Central memory CD8-positive, alpha-beta T cell (primary cell): Measurements from ENCODE around the gene OPRM1.
"Not testable (repeated sequence)": the region's sequence is repeated elsewhere in the genome, so short reads cannot be mapped to it uniquely, and the experiment has no call there.

Source experiments
- ATAC-seq: fragments of 150-1000 bp; cut with Tn5 transposase; replicated peaks from 2 replicates; pipeline ENCODE4 v1.10.0; 2022; ENCODE audit warnings: mild to moderate bottlenecking, moderate FRiP score, moderate number of reproducible peaks; ENCODE audit not compliant: poor library complexity, severe bottlenecking; ENCODE audit errors: extremely low read depth
- DNase-seq, 2 donors: peaks; one replicate each; pipeline ENCODE4 v3.0.0; 2021; ENCODE audit warnings: low spot score in 2 of 2
- H3K27ac Mint-ChIP-seq: one replicate; pipeline ENCODE4 v1.8.0; 2022; ENCODE audit warnings: low read depth, mild to moderate bottlenecking, moderate library complexity, mixed read lengths
- H3K27me3 Mint-ChIP-seq: one replicate; pipeline ENCODE4 v1.8.0; 2022; ENCODE audit warnings: mixed read lengths
- H3K36me3 Mint-ChIP-seq: one replicate; pipeline ENCODE4 v1.8.0; 2022; ENCODE audit warnings: mild to moderate bottlenecking, moderate library complexity, mixed read lengths; ENCODE audit not compliant: insufficient read depth
- H3K4me1 Mint-ChIP-seq: one replicate; pipeline ENCODE4 v1.8.0; 2022; ENCODE audit warnings: mixed read lengths
- H3K4me3 Mint-ChIP-seq: one replicate; pipeline ENCODE4 v1.8.0; 2022; ENCODE audit warnings: mild to moderate bottlenecking, moderate library complexity, mixed read lengths
- H3K9me3 Mint-ChIP-seq: one replicate; pipeline ENCODE4 v1.8.0; 2022; ENCODE audit warnings: mixed read lengths

OPRM1 gene

DNA sequence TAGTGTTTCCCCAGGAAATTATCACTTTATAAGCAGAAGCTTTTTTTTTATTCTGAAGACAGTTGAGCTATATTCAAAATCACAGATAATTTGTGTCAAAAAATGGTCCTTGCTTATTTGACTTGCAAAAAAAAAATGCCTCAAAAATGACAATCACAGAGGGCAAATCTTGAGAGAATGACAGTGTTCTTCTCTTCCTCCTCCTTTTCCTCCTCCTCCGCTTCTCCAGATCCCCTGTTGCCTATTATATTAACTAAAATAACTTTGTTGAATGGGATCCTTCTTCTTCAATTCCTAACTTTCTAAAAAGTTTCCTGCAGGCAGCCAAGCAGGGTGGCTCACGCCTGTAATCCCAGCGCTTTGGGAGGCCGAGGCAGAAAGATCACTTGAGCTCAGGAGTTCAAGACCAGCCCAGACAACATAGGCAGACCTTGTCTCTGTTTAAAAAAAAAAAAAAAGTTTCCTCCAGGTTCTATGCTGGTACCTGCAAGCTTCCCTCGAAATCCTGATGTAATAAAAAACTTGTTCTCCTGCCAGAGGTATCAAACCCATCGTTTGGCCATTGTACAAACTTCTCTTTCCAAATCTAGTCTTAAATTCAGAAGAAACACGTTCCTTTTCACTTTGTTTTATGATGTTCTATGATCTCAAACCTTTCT, 189.0 kb downstream of the OPRM1 start:
- Mint-ChIP-seq H3K4me3 (no peak overlapping the region), H3K9me3 (no peaks in the 10 kb centered on the region), H3K27me3 (no peaks in the 10 kb centered on the region), H3K27ac (peak overlapping the region; percentile 79), H3K36me3 (peaks cover 7% of the 10 kb centered on the region), H3K4me1 (peaks cover 69% of the 10 kb centered on the region)
- ATAC-seq (no peak), DNase-seq (no peak)

DNA sequence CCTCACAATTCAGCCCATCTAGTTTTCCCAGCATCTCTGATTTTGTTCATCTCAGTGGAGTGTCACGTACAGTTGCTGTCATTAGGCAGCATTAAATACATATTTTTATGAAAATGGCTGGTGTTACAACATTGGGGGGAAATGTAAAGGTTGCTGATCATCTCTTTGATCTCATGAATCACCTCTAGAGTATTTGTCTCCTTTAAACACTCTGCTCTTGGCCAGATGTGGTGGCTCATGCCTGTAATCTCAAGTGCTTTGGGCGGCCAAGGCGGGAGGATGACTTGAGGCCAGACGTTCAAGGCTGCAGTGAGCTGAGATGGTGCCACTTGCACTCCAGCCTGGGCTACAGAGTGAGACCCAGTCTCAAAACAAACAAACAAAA, 189.5 kb downstream of the OPRM1 start:
- H3K36me3 Mint-ChIP-seq: peaks cover 6% of the 10 kb centered on the region
- H3K4me1 Mint-ChIP-seq: peaks cover 68% of the 10 kb centered on the region
- no peak overlapping the region for H3K4me3 Mint-ChIP-seq
- DNase-seq: no peak
- peak overlapping the region; percentile 79 for H3K27ac Mint-ChIP-seq
- no peaks in the 10 kb centered on the region for H3K9me3 Mint-ChIP-seq
- no peak for ATAC-seq
- H3K27me3 Mint-ChIP-seq: no peaks in the 10 kb centered on the region

DNA sequence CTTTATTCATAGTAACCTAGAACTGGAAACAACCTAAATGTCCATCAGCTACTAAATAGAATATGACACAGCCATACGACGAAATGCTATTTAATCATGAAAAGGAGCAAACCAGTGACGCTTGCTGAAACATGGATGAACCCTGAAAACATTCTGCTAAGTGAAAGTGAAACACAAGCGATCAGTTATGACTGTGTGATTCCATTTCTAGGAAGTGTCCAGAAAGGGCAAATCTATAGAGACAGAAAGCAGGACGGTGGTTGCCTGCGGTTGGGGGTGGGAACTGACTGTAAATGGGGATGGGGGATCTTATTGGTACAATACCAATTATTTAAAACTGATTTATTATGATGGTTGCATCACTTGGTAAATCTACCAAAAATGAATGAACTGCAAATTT, 190.7 kb downstream of the OPRM1 start:
- H3K27me3 Mint-ChIP-seq: no peaks in the 10 kb centered on the region
- peak; percentile 58 for ATAC-seq
- peaks cover 6% of the 10 kb centered on the region for H3K36me3 Mint-ChIP-seq
- H3K27ac Mint-ChIP-seq: peak overlapping the region; percentile 79
- DNase-seq: no peak
- peaks cover 71% of the 10 kb centered on the region for H3K4me1 Mint-ChIP-seq
- H3K9me3 Mint-ChIP-seq: no peaks in the 10 kb centered on the region
- peak overlapping the region; percentile 76 for H3K4me3 Mint-ChIP-seq

DNA sequence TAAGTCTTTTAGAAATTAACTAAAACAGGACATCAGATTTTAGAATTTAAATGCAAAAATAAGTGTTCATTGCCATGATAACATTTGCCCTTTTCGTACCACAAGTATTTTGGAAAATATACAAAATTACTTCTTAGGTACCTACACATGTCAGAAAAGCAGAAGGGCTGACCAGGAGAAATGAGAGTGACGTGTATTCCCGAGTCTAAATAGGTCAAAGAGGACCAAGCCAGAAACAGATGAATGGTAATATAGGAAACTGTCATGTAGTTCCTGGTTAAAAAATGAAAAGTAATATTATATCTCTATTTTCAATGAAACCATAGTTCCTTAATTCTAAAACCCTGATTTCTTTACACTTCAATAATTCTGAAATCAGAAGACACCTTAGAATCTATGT, 191.4 kb downstream of the OPRM1 start:
- Mint-ChIP-seq H3K27ac (peak overlapping the region; percentile 79), H3K9me3 (no peaks in the 10 kb centered on the region), H3K36me3 (peaks cover 8% of the 10 kb centered on the region), H3K4me3 (peak overlapping the region; percentile 76), H3K4me1 (peaks cover 71% of the 10 kb centered on the region), H3K27me3 (no peaks in the 10 kb centered on the region)
- ATAC-seq: no peak
- DNase-seq: no peak

DNA sequence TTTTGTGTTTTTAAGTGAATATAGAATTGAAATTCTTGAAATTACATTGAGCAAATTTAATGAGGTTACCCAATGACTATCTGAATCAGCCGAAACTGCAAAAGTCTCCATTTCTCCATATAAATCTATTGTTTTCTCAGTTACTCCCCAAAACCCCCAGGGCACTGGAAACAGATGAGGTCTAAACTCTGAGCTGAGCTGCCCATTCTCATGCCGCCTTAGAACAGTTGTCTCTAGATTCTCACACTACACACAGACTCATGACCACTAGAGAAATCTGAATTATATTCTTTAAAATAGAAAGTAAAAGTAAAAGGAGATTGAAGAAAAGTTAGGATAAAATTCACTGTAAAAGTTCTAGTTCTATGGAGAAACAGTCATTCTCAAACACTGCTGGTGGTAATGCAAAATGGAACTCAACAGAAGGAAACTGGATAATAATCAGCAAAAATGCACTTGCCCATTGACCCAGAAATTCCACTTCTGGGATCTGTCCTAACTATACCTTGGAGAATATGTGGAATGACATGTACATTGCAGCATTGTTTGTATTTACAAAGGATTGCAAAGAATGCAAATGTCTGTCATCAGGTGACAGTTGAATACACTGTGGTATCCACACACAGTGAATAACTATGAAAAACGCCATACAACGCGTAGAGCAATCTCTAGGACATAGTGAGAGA, 192.0 kb downstream of the OPRM1 start:
- H3K4me1 Mint-ChIP-seq: peaks cover 70% of the 10 kb centered on the region
- H3K9me3 Mint-ChIP-seq: no peaks in the 10 kb centered on the region
- peak; percentile 21 for ATAC-seq
- H3K27ac Mint-ChIP-seq: peak overlapping the region; percentile 79
- DNase-seq: no peak
- H3K4me3 Mint-ChIP-seq: peak overlapping the region; percentile 58
- H3K36me3 Mint-ChIP-seq: peaks cover 8% of the 10 kb centered on the region
- H3K27me3 Mint-ChIP-seq: no peaks in the 10 kb centered on the region

DNA sequence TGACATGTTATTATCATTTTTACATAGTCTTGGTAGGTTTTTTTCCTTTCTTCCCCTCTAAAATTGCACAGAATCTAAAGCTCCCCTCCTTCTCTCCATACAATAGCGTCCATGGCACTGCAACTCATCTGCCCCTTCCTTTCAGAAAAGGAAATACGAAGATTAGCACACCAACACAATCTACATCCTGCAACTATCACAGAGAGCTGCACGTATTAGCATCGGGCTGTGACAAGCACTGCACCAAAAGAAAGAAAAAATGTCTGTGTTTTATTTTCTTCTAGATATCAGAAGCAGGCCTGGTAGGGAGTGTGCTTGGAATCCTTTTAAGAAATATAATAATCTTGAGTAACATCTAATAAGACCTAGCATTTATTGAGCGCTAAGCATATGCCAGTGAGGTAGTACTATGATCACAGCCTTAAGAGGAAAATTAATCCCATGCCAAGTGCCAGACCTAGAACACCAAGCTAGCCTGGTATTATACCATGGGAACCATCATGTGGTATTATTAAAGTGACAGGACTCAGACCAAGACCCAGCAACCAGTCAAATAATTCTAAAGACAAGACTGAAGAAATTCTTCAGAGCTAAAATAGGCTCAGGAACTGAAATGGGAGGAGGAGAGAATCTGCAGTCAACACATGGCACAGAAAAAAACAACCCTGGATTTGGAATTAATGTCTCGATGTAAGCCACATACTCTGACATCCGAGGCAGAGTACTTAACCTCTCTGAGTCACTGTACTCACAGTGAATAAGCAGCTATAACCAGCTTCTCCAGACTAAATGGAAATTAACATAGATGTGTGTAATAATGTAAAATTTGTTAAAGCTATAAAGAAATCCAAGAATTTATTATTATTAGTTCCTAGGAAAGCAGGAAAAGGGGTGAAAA, 193.2 kb downstream of the OPRM1 start:
- DNase-seq (no peak), ATAC-seq (peak; percentile 83)
- peaks cover 11% of the 10 kb centered on the region for H3K36me3 Mint-ChIP-seq

DNA sequence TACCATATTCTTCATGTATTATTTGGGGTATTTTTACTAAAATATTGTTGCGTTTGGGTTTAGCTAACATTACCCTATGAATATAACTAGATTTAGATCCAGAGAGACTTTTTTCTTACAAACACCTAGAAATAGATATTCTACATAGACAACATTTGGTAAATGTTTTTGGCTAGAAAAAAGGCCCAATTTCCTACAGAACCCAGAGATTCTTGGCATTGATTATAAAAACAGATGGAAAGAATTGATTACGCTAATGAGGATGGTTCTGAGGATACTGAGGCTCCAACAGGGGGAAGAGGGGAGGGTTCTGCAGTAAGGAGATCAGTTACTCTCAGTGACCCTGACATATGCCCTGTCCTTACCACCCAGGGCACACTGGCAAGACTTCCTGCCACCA, 194.3 kb downstream of the OPRM1 start:
- Mint-ChIP-seq H3K9me3 (no peaks in the 10 kb centered on the region), H3K27ac (peak overlapping the region; percentile 79), H3K4me3 (no peak overlapping the region), H3K4me1 (peaks cover 74% of the 10 kb centered on the region), H3K27me3 (no peaks in the 10 kb centered on the region), H3K36me3 (peaks cover 11% of the 10 kb centered on the region)
- no peak for ATAC-seq
- DNase-seq: no peak

More for the DNA sequence above, 193.2 kb downstream of the OPRM1 start:
- H3K27me3 Mint-ChIP-seq: no peaks in the 10 kb centered on the region
- peak overlapping the region; percentile 79 for H3K27ac Mint-ChIP-seq
- no peaks in the 10 kb centered on the region for H3K9me3 Mint-ChIP-seq
- H3K4me1 Mint-ChIP-seq: peaks cover 74% of the 10 kb centered on the region
- peak overlapping the region; percentile 58 for H3K4me3 Mint-ChIP-seq

DNA sequence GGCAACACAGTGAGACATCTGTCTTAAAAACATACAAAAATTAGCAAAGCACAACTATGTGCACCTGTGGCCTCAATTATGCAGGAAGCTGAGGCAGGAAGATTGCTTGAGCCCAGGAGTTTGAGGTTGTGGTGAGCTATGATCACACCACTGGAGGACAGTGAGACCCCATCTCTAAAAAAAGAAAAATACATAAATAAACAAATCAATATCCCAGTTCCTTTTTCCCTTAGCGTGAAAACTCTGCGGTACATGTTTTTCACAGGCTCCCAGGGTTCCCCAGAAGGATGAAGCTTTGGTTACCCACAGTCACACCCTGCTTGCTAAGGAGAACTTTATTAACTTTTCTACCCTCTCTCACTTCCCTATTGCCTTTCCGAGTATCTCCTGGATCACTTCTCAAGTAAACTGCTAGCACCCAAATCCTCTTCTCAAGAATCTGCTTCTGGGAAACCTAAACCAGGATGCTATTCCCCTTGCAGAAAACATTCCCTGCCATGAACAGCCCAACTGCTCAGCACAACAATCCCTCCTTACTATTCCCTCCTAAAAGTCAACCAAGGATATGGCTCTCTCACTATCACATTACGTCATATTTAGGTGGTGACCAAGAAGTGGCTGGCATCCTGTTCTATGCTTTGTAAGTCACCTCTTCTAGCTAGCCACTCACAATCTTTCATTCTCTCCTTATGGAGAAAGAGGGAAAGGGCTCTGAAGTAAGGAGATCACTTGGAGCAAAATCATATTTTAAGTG, 195.2 kb downstream of the OPRM1 start:
- DNase-seq (no peak), ATAC-seq (no peak)
- Mint-ChIP-seq H3K4me3 (peak overlapping the region; percentile 9), H3K36me3 (peaks cover 9% of the 10 kb centered on the region), H3K27ac (peak overlapping the region; percentile 79), H3K9me3 (no peaks in the 10 kb centered on the region), H3K27me3 (no peaks in the 10 kb centered on the region), H3K4me1 (peaks cover 75% of the 10 kb centered on the region)

DNA sequence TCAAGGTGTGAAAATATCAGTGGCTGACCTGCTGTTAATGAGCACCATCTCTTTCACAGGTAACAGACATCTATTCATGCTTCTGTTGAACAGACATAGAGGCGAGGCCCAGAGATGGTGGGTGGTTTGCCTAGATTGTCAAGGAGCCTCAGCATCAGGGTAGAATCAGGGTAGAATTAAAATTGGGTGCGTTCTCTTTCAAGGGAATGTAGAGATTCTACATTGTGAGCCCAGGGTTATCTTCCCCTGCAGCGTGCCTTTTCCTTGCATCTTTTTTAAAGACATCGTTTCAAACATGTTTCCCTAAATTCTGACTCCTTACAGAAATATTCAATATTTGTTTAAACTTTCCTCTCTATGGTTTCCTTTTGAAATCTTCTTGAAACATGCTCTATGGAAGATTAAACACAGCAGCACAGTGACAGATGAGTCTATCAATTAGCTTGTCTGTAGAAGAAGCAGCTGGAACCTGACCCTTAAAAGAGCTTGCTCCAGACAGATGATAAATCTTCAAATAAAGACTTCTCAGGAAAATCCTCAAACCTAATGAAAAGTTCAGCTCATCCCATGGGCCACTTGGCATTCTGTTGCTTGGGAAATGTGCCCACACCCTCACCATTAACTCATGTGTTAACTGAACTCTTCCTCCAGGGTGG, 197.7 kb downstream of the OPRM1 start:
- H3K36me3 Mint-ChIP-seq: peaks cover 13% of the 10 kb centered on the region

DNA sequence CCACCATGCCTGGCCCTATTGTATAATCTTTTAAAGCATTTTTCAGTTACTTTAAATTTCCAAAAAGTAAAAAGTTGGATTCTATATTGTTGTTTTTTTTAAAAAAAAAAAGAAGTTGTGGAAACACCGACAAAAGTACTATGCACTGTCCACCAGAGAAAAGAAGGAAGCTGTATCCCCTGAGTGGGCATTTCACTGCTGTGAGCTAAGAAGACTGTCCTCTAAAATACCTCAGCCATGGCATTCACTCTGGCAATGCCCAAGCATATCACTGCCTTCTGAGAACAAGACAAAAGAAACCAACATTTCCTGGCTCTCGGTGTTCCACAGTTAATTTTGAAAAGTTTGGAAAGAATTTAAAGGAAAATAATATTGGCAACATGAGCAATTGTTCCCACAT, 199.8 kb downstream of the OPRM1 start:
- DNase-seq (no peak), ATAC-seq (no peak)
- H3K27me3 Mint-ChIP-seq: no peaks in the 10 kb centered on the region
- H3K4me3 Mint-ChIP-seq: no peak overlapping the region
- H3K4me1 Mint-ChIP-seq: peaks cover 83% of the 10 kb centered on the region
- H3K9me3 Mint-ChIP-seq: no peaks in the 10 kb centered on the region
- H3K27ac Mint-ChIP-seq: no peak overlapping the region
- H3K36me3 Mint-ChIP-seq: peaks cover 15% of the 10 kb centered on the region

More for the DNA sequence above, 197.7 kb downstream of the OPRM1 start:
- no peak overlapping the region for H3K27ac Mint-ChIP-seq
- H3K4me1 Mint-ChIP-seq: peaks cover 74% of the 10 kb centered on the region
- H3K9me3 Mint-ChIP-seq: no peaks in the 10 kb centered on the region
- ATAC-seq (no peak), DNase-seq (no peak)
- H3K4me3 Mint-ChIP-seq: no peak overlapping the region
- H3K27me3 Mint-ChIP-seq: no peaks in the 10 kb centered on the region

DNA sequence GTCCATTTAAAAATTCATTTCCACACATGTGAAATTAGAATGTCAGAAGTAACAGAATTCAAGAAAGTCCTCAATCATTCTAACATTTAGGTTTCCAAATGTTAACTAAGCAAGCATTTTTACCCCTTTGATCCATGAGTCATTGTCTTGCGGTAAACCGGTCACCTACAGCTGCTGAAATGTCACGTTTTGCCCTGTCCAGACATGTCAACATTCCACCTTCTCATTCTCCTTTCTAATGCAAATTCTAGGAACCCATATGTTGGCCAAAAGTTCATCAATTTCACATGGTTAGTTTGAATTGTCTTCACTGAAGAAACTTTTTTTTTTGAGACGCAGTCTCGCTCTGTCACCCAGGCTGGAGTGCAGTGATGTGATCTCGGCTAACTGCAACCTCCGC, 200.4 kb downstream of the OPRM1 start:
- DNase-seq (no peak), ATAC-seq (peak; percentile 31)
- Mint-ChIP-seq H3K36me3 (peaks cover 17% of the 10 kb centered on the region), H3K4me1 (peaks cover 83% of the 10 kb centered on the region), H3K27me3 (no peaks in the 10 kb centered on the region), H3K4me3 (no peak overlapping the region), H3K9me3 (no peaks in the 10 kb centered on the region), H3K27ac (no peak overlapping the region)

DNA sequence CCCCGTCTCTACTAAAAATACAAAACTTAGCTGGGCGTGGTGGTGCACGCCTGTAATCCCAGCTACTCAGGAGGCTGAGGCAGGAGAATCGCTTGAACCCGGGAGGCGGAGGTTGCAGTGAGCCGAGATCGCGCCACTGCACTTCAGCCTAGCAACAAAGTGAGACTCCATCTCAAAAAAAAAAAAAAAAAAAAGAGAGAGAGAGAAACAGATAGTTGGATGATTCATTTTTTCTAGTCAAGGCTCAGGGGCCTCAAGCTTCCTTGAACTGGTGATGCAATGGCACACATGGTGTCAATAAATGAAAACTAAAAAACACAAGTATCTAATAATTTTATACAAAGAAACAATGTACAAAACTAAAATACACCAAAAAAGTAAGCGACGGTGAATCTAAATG, 202.0 kb downstream of the OPRM1 start:
- H3K27ac Mint-ChIP-seq: peak overlapping the region; percentile 33

More for the DNA sequence above, 202.0 kb downstream of the OPRM1 start:
- DNase-seq, ATAC-seq, H3K4me3 Mint-ChIP-seq, H3K9me3 Mint-ChIP-seq, H3K27me3 Mint-ChIP-seq: not testable (repeated sequence)
- H3K36me3 Mint-ChIP-seq: peaks cover 17% of the 10 kb centered on the region
- H3K4me1 Mint-ChIP-seq: peaks cover 84% of the 10 kb centered on the region
